Measurements from ENCODE around the gene TFRC. TPM values are rescaled to one million over a fixed set of nuclear protein-coding genes. Genes with fewer than 3 reads are reported as not detected.
"Not testable (repeated sequence)": the region's sequence is repeated elsewhere in the genome, so short reads cannot be mapped to it uniquely, and the experiment has no call there.

The TFRC gene
- polyA plus RNA-seq, 3 donors = 6.6 to 43.1 (median 7.9) TPM

DNA sequence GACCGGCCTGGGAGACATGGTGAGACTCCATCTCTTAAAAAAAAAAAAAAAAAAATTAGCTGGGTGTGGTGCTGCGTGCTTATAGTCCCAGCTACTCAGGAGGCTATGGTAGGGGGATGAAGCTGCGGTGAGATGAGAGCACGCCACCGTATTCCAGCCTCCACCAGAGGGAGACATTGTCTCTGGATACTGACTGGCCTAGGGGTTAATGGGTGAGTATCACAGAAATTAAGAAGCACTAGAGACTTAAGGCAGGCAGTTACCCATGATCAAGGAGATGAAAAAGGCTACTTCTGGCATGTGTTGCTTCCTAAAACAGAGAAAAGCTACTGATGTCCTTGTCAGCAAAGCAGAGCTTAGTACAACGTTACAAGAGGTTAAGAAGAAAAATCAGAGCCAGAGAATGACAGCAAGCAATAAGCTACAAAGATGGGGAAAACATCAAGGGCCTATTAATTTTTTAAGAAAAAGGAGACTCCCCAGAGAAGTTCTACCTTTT lies 8.6 kb downstream of the TFRC start:
- Histone ChIP-seq H3K36me3 (replicated peaks in 1 of 2; ENCODE audit: control insufficient read depth in 1 of 2, insufficient read depth in 2 of 2, low read length in 2 of 2) (peaks cover 75 to 85% of the 10 kb centered on the region in 2 donors), H3K27ac (ENCODE audit: low read depth in 1 of 2, low read length in 2 of 2) (peak overlapping the region in 1 of 2 donors; percentile 41), H4K20me1 (ENCODE audit: insufficient read depth, low read length) (peaks cover 11% of the 10 kb centered on the region), H3K4me3 (replicated peaks in 1 of 3; ENCODE audit: low read depth in 2 of 3, low read length in 3 of 3) (no peak overlapping the region), H2AFZ (ENCODE audit: insufficient read depth, low read depth, low read length, poor library complexity, severe bottlenecking) (no peak overlapping the region), H3K79me2 (ENCODE audit: insufficient read depth, low read length) (peaks cover 47% of the 10 kb centered on the region), H3K9me3 (replicated peaks in 1 of 2; ENCODE audit: control insufficient read depth in 1 of 2, insufficient read depth in 1 of 2, low read length in 2 of 2) (no peaks in the 10 kb centered on the region), H3K4me2 (replicated peaks; ENCODE audit: extremely low read depth, low read length, poor library complexity, severe bottlenecking) (no peak overlapping the region), H3K4me1 (ENCODE audit: control insufficient read depth in 1 of 2, insufficient read depth in 2 of 2, low read length in 2 of 2) (no peaks in the 10 kb centered on the region), H3K9ac (ENCODE audit: insufficient read depth, low read length, poor library complexity, severe bottlenecking) (no peak overlapping the region), H3K27me3 (ENCODE audit: control insufficient read depth in 2 of 2, insufficient read depth in 2 of 2, low read length in 2 of 2) (no peaks in the 10 kb centered on the region)
- H3K27ac Mint-ChIP-seq = peak overlapping the region in 4 of 7 donors; percentile 30 to 84 (median 60)
- peak; percentile 68 to 73 (median 68) for DNase-seq
- H3K27me3 Mint-ChIP-seq (ENCODE audit: low read depth in 3 of 3) = peaks cover 0 to 1% (median 0%) of the 10 kb centered on the region in 3 donors
- TF ChIP-seq CTCF (IDR thresholded peaks at IDR 0.05) = peak; percentile 78
- intact Hi-C loops (cut with micrococcal nuclease) = loop anchor here (1.0 kb wide), 1 partner anchor 123 kb away; no protein-coding TSS in a partner anchor
- H3K4me1 Mint-ChIP-seq = no peaks in the 10 kb centered on the region
- no peak overlapping the region for H3K4me3 Mint-ChIP-seq
- 60% methylated on average over 1 of the region's 6 CpGs for WGBS (ENCODE audit: insufficient coverage)
- H3K36me3 Mint-ChIP-seq = peaks cover 64 to 84% of the 10 kb centered on the region in 2 donors
- no peaks in the 10 kb centered on the region for H3K9me3 Mint-ChIP-seq

DNA sequence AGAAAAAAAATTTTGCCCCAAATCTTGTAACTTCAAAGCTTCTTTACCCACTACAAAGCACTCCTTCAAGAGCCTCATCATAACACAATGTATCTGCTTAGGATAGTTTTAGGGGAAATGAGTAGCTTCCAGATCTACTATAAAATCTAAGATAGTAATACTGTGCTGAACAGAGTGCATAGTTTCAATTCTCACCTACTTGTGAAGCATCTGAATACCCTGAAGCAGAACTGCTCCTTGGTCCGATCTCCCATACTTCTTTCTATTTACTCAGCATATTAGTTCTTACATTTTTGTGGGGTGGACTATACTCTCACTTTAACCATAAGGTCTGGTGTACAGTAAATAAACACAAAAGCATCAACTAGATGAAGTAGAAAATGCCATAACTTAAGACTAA lies 9.6 kb downstream of the TFRC start:
- no peaks in the 10 kb centered on the region for H3K27me3 ChIP-seq (ENCODE audit: control insufficient read depth in 2 of 2, insufficient read depth in 2 of 2, low read length in 2 of 2)
- H3K4me1 ChIP-seq (ENCODE audit: control insufficient read depth in 1 of 2, insufficient read depth in 2 of 2, low read length in 2 of 2) = no peaks in the 10 kb centered on the region
- no peak overlapping the region for H3K4me3 ChIP-seq (replicated peaks in 1 of 3; ENCODE audit: low read depth in 2 of 3, low read length in 3 of 3)
- no CpG with 5 or more reads among the region's 1 CpG for WGBS (ENCODE audit: insufficient coverage)
- no peak for TF ChIP-seq CTCF (IDR thresholded peaks at IDR 0.05)
- peaks cover 37% of the 10 kb centered on the region for H3K79me2 ChIP-seq (ENCODE audit: insufficient read depth, low read length)
- H3K4me2 ChIP-seq (replicated peaks; ENCODE audit: extremely low read depth, low read length, poor library complexity, severe bottlenecking) = no peak overlapping the region
- H4K20me1 ChIP-seq (ENCODE audit: insufficient read depth, low read length) = peaks cover 4% of the 10 kb centered on the region
- no peak for DNase-seq
- Mint-ChIP-seq H3K27me3 (ENCODE audit: low read depth in 3 of 3) (peaks cover 0 to 1% (median 0%) of the 10 kb centered on the region in 3 donors), H3K36me3 (peaks cover 73 to 90% of the 10 kb centered on the region in 2 donors), H3K4me3 (no peak overlapping the region), H3K9me3 (no peaks in the 10 kb centered on the region), H3K4me1 (no peaks in the 10 kb centered on the region), H3K27ac (no peak overlapping the region)
- peaks cover 85 to 95% of the 10 kb centered on the region in 2 donors for H3K36me3 ChIP-seq (replicated peaks in 1 of 2; ENCODE audit: control insufficient read depth in 1 of 2, insufficient read depth in 2 of 2, low read length in 2 of 2)
- no peak overlapping the region for H3K27ac ChIP-seq (ENCODE audit: low read depth in 1 of 2, low read length in 2 of 2)
- no peak overlapping the region for H2AFZ ChIP-seq (ENCODE audit: insufficient read depth, low read depth, low read length, poor library complexity, severe bottlenecking)
- no peaks in the 10 kb centered on the region for H3K9me3 ChIP-seq (replicated peaks in 1 of 2; ENCODE audit: control insufficient read depth in 1 of 2, insufficient read depth in 1 of 2, low read length in 2 of 2)
- intact Hi-C loops (cut with micrococcal nuclease) = no loop called here
- H3K9ac ChIP-seq (ENCODE audit: insufficient read depth, low read length, poor library complexity, severe bottlenecking) = no peak overlapping the region

- peaks cover 90 to 99% of the 10 kb centered on the region in 2 donors for H3K36me3 ChIP-seq (replicated peaks in 1 of 2; ENCODE audit: control insufficient read depth in 1 of 2, insufficient read depth in 2 of 2, low read length in 2 of 2)
- H3K79me2 ChIP-seq (ENCODE audit: insufficient read depth, low read length) = peaks cover 26% of the 10 kb centered on the region
- no CpG with 5 or more reads among the region's 4 CpGs for WGBS (ENCODE audit: insufficient coverage)
- H2AFZ ChIP-seq (ENCODE audit: insufficient read depth, low read depth, low read length, poor library complexity, severe bottlenecking); H3K27me3 Mint-ChIP-seq (ENCODE audit: low read depth in 3 of 3); H3K27me3 ChIP-seq (ENCODE audit: control insufficient read depth in 2 of 2, insufficient read depth in 2 of 2, low read length in 2 of 2); H3K4me1 Mint-ChIP-seq; H3K9ac ChIP-seq (ENCODE audit: insufficient read depth, low read length, poor library complexity, severe bottlenecking); H3K4me3 ChIP-seq (replicated peaks in 1 of 3; ENCODE audit: low read depth in 2 of 3, low read length in 3 of 3); DNase-seq; intact Hi-C loops (cut with micrococcal nuclease); H4K20me1 ChIP-seq (ENCODE audit: insufficient read depth, low read length); H3K27ac ChIP-seq (ENCODE audit: low read depth in 1 of 2, low read length in 2 of 2); H3K9me3 ChIP-seq (replicated peaks in 1 of 2; ENCODE audit: control insufficient read depth in 1 of 2, insufficient read depth in 1 of 2, low read length in 2 of 2); H3K4me2 ChIP-seq (replicated peaks; ENCODE audit: extremely low read depth, low read length, poor library complexity, severe bottlenecking); H3K9me3 Mint-ChIP-seq; H3K4me1 ChIP-seq (ENCODE audit: control insufficient read depth in 1 of 2, insufficient read depth in 2 of 2, low read length in 2 of 2); H3K27ac Mint-ChIP-seq; H3K4me3 Mint-ChIP-seq: not testable (repeated sequence)
- peaks cover 81 to 94% of the 10 kb centered on the region in 2 donors for H3K36me3 Mint-ChIP-seq
Observed at GRCh38 chr3:196068812-196069211, 13.1 kb downstream of the TFRC start.
